Activated naive CD8-positive, alpha-beta T cell treated with anti-CD3 and anti-CD28 coated beads for 36 hours (primary cell): ENCODE measurements around the gene FN3K. TPM values are rescaled to one million over a fixed set of nuclear protein-coding genes. Genes with fewer than 3 reads are reported as not detected.
"Not testable (repeated sequence)": the region's sequence is repeated elsewhere in the genome, so short reads cannot be mapped to it uniquely, and the experiment has no call there.

Experiments used
- DNase-seq: peaks from one replicate; pipeline ENCODE4 v3.0.0; 2021
- H3K27ac Mint-ChIP-seq: one replicate; pipeline ENCODE4 v1.8.0; 2022; ENCODE audit warnings: mild to moderate bottlenecking, moderate library complexity, mixed read lengths
- H3K27me3 Mint-ChIP-seq: one replicate; pipeline ENCODE4 v1.8.0; 2022; ENCODE audit warnings: mild to moderate bottlenecking, mixed read lengths
- H3K36me3 Mint-ChIP-seq: one replicate; pipeline ENCODE4 v1.8.0; 2021; ENCODE audit warnings: mild to moderate bottlenecking, mixed read lengths
- H3K4me1 Mint-ChIP-seq: one replicate; pipeline ENCODE4 v1.8.0; 2021; ENCODE audit warnings: mixed read lengths
- H3K4me3 Mint-ChIP-seq: one replicate; pipeline ENCODE4 v1.8.0; 2022; ENCODE audit warnings: mild to moderate bottlenecking, moderate library complexity, mixed read lengths
- H3K9me3 Mint-ChIP-seq: one replicate; pipeline ENCODE4 v1.8.0; 2022; ENCODE audit warnings: mixed read lengths
- total RNA-seq, 2 experiments: library from RNA; stranded (reverse); gene quantifications; one replicate each; pipeline ENCODE4 v1.2.3, GENCODE V29; 2021

Gene FN3K
- total RNA-seq, 2 experiments from 2014 or later: 2.4 to 2.5 TPM

GRCh38 chr17:82743344-82744219, 8.2 kb downstream of the FN3K start:
- Mint-ChIP-seq H3K4me1 (no peaks in the 10 kb centered on the region), H3K27ac (no peak overlapping the region), H3K4me3 (no peak overlapping the region), H3K27me3 (no peaks in the 10 kb centered on the region), H3K36me3 (peaks cover 32% of the 10 kb centered on the region), H3K9me3 (peaks cover 24% of the 10 kb centered on the region)
- no peak for DNase-seq

GRCh38 chr17:82744736-82745135, 9.3 kb downstream of the FN3K start:
- not testable (repeated sequence) for H3K4me3 Mint-ChIP-seq, H3K27ac Mint-ChIP-seq, DNase-seq, H3K4me1 Mint-ChIP-seq, H3K27me3 Mint-ChIP-seq
- Mint-ChIP-seq H3K9me3 (peaks cover 24% of the 10 kb centered on the region), H3K36me3 (peaks cover 39% of the 10 kb centered on the region)

DNA sequence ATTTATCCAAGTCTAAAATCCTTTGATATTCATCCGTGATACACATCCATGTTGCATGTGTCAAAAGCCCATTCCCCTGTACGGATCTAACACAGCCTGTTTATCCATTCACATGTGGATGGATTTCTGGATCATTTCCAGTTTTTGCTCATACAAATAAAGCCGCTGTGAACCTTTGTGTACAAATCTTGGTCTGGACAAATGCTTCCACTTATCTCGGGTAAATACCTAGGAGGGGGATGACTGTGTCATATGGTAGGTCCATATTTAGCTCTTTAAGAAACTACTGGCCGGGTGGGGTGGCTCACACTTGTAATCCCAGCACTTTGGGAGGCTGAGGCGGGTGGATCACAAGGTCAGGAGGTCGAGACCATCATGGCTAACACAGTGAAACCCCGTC, 10.1 kb downstream of the FN3K start:
- Mint-ChIP-seq H3K27me3 (no peaks in the 10 kb centered on the region), H3K4me3 (no peak overlapping the region), H3K36me3 (peaks cover 36% of the 10 kb centered on the region), H3K9me3 (peaks cover 18% of the 10 kb centered on the region), H3K4me1 (no peaks in the 10 kb centered on the region), H3K27ac (no peak overlapping the region)
- no peak for DNase-seq

- no peaks in the 10 kb centered on the region for H3K27me3 Mint-ChIP-seq
- H3K27ac Mint-ChIP-seq: no peak overlapping the region
- H3K4me1 Mint-ChIP-seq: peaks cover 9% of the 10 kb centered on the region
- no peak overlapping the region for H3K4me3 Mint-ChIP-seq
- peaks cover 22% of the 10 kb centered on the region for H3K36me3 Mint-ChIP-seq
- DNase-seq: no peak
- peaks cover 8% of the 10 kb centered on the region for H3K9me3 Mint-ChIP-seq
These were observed 13.3 kb downstream of the FN3K start for GRCh38 chr17:82748756-82749155.

DNA sequence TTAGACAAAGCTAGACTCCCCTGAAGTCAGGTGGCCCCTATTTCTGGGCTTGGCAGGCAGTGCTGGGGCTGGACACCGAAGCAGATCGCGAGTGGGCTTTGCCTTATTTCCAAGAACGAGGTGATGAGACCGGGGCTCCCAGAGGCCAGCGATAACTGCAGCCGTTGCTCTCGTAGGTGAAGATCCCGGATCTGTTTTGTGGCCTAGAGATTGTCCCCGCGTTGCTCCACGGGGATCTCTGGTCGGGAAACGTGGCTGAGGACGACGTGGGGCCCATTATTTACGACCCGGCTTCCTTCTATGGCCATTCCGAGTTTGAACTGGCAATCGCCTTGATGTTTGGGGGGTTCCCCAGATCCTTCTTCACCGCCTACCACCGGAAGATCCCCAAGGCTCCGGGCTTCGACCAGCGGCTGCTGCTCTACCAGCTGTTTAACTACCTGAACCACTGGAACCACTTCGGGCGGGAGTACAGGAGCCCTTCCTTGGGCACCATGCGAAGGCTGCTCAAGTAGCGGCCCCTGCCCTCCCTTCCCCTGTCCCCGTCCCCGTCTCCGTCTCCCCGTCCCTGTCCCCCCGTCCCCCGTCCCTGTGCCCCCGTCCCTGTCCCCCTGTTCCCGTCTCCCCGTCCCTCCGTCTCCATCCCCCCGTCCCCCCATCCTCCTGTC, 15.0 kb downstream of the FN3K start:
- peaks cover 19% of the 10 kb centered on the region for H3K4me1 Mint-ChIP-seq
- peak overlapping the region; percentile 52 for H3K4me3 Mint-ChIP-seq
- no peak for DNase-seq

GRCh38 chr17:82751171-82751570, 15.8 kb downstream of the FN3K start:
- Mint-ChIP-seq H3K9me3 (peaks cover 5% of the 10 kb centered on the region), H3K4me3 (peak overlapping the region; percentile 47), H3K27ac (no peak overlapping the region), H3K4me1 (peaks cover 19% of the 10 kb centered on the region), H3K36me3 (peaks cover 34% of the 10 kb centered on the region), H3K27me3 (no peaks in the 10 kb centered on the region)
- no peak for DNase-seq

More for the DNA sequence above, 15.0 kb downstream of the FN3K start:
- Mint-ChIP-seq H3K27me3 (no peaks in the 10 kb centered on the region), H3K36me3 (peaks cover 30% of the 10 kb centered on the region), H3K9me3 (peaks cover 8% of the 10 kb centered on the region), H3K27ac (no peak overlapping the region)

GRCh38 chr17:82751571-82752370, 16.4 kb downstream of the FN3K start, which contains the start of gene TBCD:
TBCD (plus strand) TSS chr17:82752065; CDS start chr17:82752194, 129 bp downstream.
- peaks cover 2% of the 10 kb centered on the region for H3K9me3 Mint-ChIP-seq
- peak within 1 kb of the TSS; percentile 79 for H3K27ac Mint-ChIP-seq
- peak; percentile 89 for DNase-seq
- H3K4me3 Mint-ChIP-seq: peak within 1 kb of the TSS; percentile 91
- H3K27me3 Mint-ChIP-seq: no peaks in the 10 kb centered on the region
- peaks cover 34% of the 10 kb centered on the region for H3K36me3 Mint-ChIP-seq
- peaks cover 19% of the 10 kb centered on the region for H3K4me1 Mint-ChIP-seq

- Mint-ChIP-seq H3K27me3 (no peaks in the 10 kb centered on the region), H3K4me3 (peak overlapping the region; percentile 91), H3K4me1 (peaks cover 19% of the 10 kb centered on the region), H3K36me3 (peaks cover 39% of the 10 kb centered on the region), H3K27ac (peak overlapping the region; percentile 51), H3K9me3 (peaks cover 2% of the 10 kb centered on the region)
- no peak for DNase-seq
These were observed 17.2 kb downstream of the FN3K start for GRCh38 chr17:82752371-82753200.

- no peak for DNase-seq
- H3K4me3 Mint-ChIP-seq: peak overlapping the region; percentile 91
- peaks cover 39% of the 10 kb centered on the region for H3K36me3 Mint-ChIP-seq
- H3K27ac Mint-ChIP-seq: no peak overlapping the region
- peaks cover 19% of the 10 kb centered on the region for H3K4me1 Mint-ChIP-seq
- H3K9me3 Mint-ChIP-seq: peaks cover 2% of the 10 kb centered on the region
- no peaks in the 10 kb centered on the region for H3K27me3 Mint-ChIP-seq
These were observed 17.7 kb downstream of the FN3K start for GRCh38 chr17:82753201-82753464.

DNA sequence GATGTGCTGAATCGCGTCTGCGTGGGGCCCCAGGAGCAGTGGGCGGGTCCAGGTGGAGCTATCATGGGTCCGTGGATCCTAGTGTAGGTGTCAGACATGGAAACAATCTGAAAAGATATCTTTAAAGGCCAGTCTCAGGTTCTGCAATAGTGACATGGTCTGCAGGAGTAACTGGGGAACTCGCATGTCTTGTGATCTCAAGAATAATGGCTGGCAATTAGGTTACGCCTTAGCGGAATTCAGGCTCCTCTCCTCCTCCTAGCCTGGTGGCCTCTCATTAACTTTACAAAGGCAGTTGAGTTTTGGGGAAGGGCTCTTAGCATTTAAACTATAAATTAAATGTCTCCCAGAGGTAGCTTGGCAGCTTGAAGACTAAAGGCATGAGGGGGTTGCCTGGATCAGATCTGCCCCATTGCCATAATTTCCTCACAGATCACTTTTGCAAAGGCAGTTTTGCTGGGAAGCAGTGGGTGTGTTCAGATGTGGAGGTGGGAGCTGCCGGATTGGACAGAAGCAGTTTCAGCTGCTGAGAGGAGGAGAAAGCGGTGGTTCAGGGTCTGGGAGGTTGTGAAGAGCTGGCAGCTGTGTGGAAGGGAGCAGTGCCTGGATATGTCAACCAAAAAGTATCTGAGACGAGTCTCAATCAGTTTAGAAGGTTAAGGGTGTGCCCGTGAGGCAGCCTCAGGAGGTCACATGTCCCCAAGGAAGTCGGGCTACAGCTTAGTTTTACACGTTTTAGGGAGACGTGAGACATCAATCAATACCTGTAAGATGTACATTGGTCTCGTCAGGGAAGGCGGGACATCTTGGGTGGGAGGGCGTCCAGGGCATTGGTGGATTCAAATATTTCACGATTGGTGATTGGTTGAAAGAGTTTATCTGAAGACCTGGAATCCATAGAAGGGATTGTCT, 19.1 kb downstream of the FN3K start:
- Mint-ChIP-seq H3K27me3 (no peaks in the 10 kb centered on the region), H3K27ac (no peak overlapping the region), H3K4me1 (peaks cover 19% of the 10 kb centered on the region), H3K4me3 (no peak overlapping the region), H3K36me3 (peaks cover 31% of the 10 kb centered on the region), H3K9me3 (no peaks in the 10 kb centered on the region)
- DNase-seq: no peak

GRCh38 chr17:82756166-82756565, 20.8 kb downstream of the FN3K start:
- Mint-ChIP-seq H3K36me3 (peaks cover 28% of the 10 kb centered on the region), H3K27ac (no peak overlapping the region), H3K27me3 (no peaks in the 10 kb centered on the region), H3K4me1 (peaks cover 19% of the 10 kb centered on the region), H3K4me3 (no peak overlapping the region), H3K9me3 (no peaks in the 10 kb centered on the region)
- no peak for DNase-seq

DNA sequence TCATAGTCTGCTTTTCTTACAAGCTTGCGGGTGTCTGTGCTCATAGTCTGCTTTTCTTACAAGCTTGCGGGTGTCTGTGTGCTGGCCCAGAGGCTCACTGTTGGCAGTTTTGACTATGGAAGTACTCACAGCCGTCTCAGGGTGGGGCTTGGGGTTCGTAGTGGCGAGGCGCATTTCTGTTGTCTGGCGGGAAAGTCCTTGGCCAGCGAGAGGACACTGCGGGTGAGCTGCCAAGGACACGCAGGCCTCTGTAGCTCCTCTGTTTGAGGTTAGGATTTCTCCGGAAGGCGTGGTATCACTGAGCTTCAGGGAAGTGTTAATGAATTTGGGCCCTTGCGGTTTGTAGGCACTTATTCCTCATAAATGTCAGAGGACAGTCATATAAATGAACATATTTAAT, 30.0 kb downstream of the FN3K start:
- no peaks in the 10 kb centered on the region for H3K9me3 Mint-ChIP-seq
- no peaks in the 10 kb centered on the region for H3K4me1 Mint-ChIP-seq
- H3K36me3 Mint-ChIP-seq: peaks cover 35% of the 10 kb centered on the region
- no peak overlapping the region for H3K27ac Mint-ChIP-seq
- DNase-seq: no peak
- no peaks in the 10 kb centered on the region for H3K27me3 Mint-ChIP-seq
- H3K4me3 Mint-ChIP-seq: no peak overlapping the region

DNA sequence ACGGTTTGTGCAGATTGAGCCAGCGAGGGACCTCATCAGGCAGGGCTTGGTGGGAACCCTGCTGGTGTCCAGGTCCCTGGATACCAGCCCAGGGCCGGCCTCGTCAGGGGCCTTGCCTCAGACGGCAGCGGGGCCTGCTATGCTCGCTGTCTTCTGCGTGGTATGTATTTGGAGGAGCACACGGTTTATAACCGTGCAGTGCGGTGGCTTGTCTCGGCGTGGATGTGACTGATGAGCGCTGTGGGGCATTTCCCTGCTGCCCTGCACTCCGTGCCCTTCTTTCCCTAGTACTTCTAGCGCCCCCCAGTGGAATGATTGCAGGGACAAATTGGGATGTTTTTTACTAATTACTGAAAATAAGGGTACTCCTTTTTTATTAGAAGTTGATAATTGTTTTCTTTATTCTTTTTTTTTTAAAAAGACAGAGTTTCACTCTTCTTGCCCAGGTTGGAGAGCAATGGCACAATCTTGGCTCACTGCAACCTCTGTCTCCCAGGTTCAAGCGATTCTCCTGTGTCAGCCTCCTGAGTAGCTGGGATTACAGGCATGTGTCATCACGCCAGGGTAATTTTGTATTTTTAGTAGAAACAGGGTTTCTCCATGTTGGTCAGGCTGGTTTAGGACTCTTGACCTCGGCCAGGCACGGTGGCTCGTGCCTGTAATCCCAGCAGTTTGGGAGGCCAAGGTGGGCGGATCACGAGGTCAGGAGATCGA, 31.8 kb downstream of the FN3K start:
- peak; percentile 41 for DNase-seq
- Mint-ChIP-seq H3K36me3 (peaks cover 35% of the 10 kb centered on the region), H3K9me3 (no peaks in the 10 kb centered on the region), H3K27me3 (no peaks in the 10 kb centered on the region), H3K27ac (no peak overlapping the region), H3K4me1 (no peaks in the 10 kb centered on the region), H3K4me3 (no peak overlapping the region)
